Measurements from ENCODE around the gene STARD5.
"Not testable (repeated sequence)": the region's sequence is repeated elsewhere in the genome, so short reads cannot be mapped to it uniquely, and the experiment has no call there.

The STARD5 gene

GRCh38 chr15:81360491-81360890, 36.5 kb upstream of the STARD5 start:
- TF ChIP-seq, protein P1, sequence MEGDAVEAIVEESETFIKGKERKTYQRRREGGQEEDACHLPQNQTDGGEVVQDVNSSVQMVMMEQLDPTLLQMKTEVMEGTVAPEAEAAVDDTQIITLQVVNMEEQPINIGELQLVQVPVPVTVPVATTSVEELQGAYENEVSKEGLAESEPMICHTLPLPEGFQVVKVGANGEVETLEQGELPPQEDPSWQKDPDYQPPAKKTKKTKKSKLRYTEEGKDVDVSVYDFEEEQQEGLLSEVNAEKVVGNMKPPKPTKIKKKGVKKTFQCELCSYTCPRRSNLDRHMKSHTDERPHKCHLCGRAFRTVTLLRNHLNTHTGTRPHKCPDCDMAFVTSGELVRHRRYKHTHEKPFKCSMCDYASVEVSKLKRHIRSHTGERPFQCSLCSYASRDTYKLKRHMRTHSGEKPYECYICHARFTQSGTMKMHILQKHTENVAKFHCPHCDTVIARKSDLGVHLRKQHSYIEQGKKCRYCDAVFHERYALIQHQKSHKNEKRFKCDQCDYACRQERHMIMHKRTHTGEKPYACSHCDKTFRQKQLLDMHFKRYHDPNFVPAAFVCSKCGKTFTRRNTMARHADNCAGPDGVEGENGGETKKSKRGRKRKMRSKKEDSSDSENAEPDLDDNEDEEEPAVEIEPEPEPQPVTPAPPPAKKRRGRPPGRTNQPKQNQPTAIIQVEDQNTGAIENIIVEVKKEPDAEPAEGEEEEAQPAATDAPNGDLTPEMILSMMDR (conservative IDR thresholded peaks at IDR 0.05), result no peak
- H3K27ac ChIP-seq, result no peak overlapping the region

DNA sequence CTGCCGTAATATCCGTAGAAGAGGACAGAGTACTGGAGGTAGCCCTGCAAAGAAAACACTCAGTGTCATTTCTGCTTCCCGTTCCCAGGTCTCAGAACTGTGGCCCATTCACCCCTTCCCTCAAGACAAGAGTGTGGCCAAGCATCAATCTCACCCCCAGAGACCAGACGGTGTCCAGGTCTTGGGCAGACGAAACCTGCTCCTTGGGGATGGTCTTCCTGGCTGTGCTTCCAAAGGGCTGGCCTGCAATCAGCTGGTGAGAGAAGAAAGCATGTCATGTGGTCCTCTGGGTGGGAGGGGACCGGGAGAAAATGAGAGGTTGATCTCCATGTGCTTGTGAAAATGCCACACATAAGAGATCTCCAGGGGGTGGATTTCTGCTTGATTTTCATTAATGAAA, 34.3 kb upstream of the STARD5 start:
- no peak overlapping the region for H3K27ac ChIP-seq
- TF ChIP-seq, protein P1 (conservative IDR thresholded peaks at IDR 0.05), result no peak

DNA sequence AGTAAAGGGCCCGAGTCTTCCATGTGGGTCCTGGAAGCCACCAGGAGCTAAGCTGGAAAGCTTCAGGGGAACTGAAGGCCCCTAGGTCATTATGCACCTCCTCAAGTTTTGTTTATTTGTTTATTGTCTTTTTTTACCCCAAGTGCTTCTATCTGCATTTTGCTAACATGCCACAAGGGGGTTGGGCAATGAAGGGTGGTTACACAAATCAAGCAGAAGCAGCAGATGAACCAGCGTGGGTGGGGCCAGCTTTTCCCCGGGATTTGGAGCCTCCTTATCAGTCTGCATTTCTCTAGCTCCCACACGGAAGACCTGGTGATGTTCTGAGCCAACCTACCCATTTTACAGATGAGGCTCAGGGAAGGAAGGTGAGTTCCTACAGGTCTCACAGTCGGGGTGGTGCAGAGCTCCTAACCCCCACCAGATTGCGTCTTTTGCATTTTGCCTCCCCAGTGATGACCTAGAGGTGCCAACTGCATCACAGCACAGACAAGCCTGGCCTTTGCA, 33.3 kb upstream of the STARD5 start:
- TF ChIP-seq, protein P1 (conservative IDR thresholded peaks at IDR 0.05), result no peak

DNA sequence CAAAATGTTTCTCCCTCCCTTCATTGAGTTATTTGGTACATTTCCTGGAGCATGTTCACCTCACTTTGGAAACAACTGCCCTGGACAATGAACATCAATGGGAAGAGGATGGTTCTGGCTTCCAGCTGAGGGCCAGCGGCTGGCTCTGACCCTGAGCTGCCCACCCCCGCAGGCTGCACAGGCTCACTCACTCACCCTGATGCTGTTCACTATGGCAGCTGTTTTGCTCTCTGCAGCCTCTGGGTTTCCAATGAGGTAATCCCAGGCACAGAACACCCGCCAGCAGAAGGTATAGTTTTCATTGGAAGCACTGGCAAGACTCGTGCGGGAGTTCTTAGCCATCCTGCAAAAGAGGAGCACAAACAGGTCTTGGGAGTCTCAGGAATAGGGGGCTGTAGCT, 32.3 kb upstream of the STARD5 start:
- no peak overlapping the region for H3K27ac ChIP-seq
- TF ChIP-seq, protein P1 (conservative IDR thresholded peaks at IDR 0.05), result no peak

More for the DNA sequence above, 33.3 kb upstream of the STARD5 start:
- no peak overlapping the region for H3K27ac ChIP-seq

- TF ChIP-seq, protein P1 (conservative IDR thresholded peaks at IDR 0.05), result no peak
- no peak overlapping the region for H3K27ac ChIP-seq
Observed at GRCh38 chr15:81351651-81352050, 27.7 kb upstream of the STARD5 start.

DNA sequence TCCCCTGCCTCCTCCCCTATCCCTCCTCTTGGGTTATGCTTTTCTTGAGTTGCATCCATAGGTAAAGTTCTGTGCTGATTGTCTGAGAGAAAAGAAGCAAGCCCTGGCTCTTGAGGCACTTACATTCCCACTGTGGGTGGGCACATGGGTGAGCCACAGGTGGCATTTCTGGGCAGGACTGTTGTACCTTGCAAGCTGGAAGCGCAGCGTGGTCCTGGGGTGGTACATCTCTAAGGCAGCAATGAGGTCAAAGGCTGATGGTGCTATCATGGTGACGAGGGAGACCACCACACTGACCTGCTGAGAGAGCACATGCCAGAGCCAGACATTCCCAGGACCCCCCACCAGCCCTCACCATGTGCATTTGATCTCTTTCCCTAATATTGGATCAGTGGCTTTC, 25.3 kb upstream of the STARD5 start:
- no peak overlapping the region for H3K27ac ChIP-seq
- TF ChIP-seq, protein P1 (conservative IDR thresholded peaks at IDR 0.05), result no peak

GRCh38 chr15:81348691-81349090, 24.8 kb upstream of the STARD5 start:
- H3K27ac ChIP-seq, result not testable (repeated sequence)

- no peak overlapping the region for H3K27ac ChIP-seq
- TF ChIP-seq, protein P1 (conservative IDR thresholded peaks at IDR 0.05), result no peak
Observed at GRCh38 chr15:81347910-81348309, 24.0 kb upstream of the STARD5 start.

Measured in VCaP (cell line).